Liver (tissue), 3 donors: ENCODE data around the gene GNB1L.

ENCODE experiments used
- ATF3 ChIP-seq: IDR thresholded peaks from 2 replicates; pipeline ENCODE4 v1.6.1; 2016; ENCODE audit warnings: antibody characterized with exemption
- CTCF ChIP-seq: fragments of 150-350 bp; IDR thresholded peaks from 2 replicates; pipeline ENCODE4 v1.5.1; 2017; ENCODE audit warnings: improper control_type of control experiment, low read depth, low read length; ENCODE audit not compliant: missing input control
- GABPA ChIP-seq, 2 donors: IDR thresholded peaks in 1 of 2; conservative IDR thresholded peaks in 1 of 2; 2 replicates each; pipeline ENCODE4 v1.6.1; 2016; ENCODE audit warnings: antibody characterized with exemption in 2 of 2, mild to moderate bottlenecking in 1 of 2, moderate library complexity in 1 of 2
- JUND ChIP-seq, 2 donors: IDR thresholded peaks; 2 replicates each; pipeline ENCODE4 v1.6.1; 2016; ENCODE audit warnings: antibody characterized with exemption in 2 of 2
- MAX ChIP-seq: IDR thresholded peaks from 2 replicates; pipeline ENCODE4 v1.6.1; 2016; ENCODE audit warnings: antibody characterized with exemption
- RAD21 ChIP-seq, 2 donors: IDR thresholded peaks; 2 replicates each; pipeline ENCODE4 v1.6.1; 2016; ENCODE audit warnings: antibody characterized with exemption in 2 of 2, mild to moderate bottlenecking in 2 of 2
- REST ChIP-seq: IDR thresholded peaks from 2 replicates; pipeline ENCODE4 v1.6.1; 2016; ENCODE audit warnings: antibody characterized with exemption, mild to moderate bottlenecking
- SP1 ChIP-seq: IDR thresholded peaks from 2 replicates; pipeline ENCODE4 v1.6.1; 2018; ENCODE audit warnings: antibody characterized with exemption, mild to moderate bottlenecking
- TAF1 ChIP-seq: conservative IDR thresholded peaks from 2 replicates; pipeline ENCODE4 v1.6.1; 2016; ENCODE audit warnings: antibody characterized with exemption, mild to moderate bottlenecking
- YY1 ChIP-seq: IDR thresholded peaks from 2 replicates; pipeline ENCODE4 v1.6.1; 2016; ENCODE audit warnings: antibody characterized with exemption, mild to moderate bottlenecking
- donor health status: healthy.
- donor health status: healthy.

- no peak for TF ChIP-seq REST
- TF ChIP-seq CTCF = no peak
- no peak for TF ChIP-seq SP1
- TF ChIP-seq GABPA (IDR thresholded peaks at IDR 0.05 in 1 of 2, conservative IDR thresholded peaks at IDR 0.05 in 1 of 2) = no peak
- TF ChIP-seq ATF3 = no peak
- no peak for TF ChIP-seq RAD21 (IDR thresholded peaks at IDR 0.05)
- no peak for TF ChIP-seq YY1
- no peak for TF ChIP-seq JUND (IDR thresholded peaks at IDR 0.05)
- no peak for TF ChIP-seq MAX
- TF ChIP-seq TAF1 = no peak
Measured at GRCh38 chr22:19759427-19760057, 95.1 kb downstream of the GNB1L start.
